ENCODE measurements around the gene ACTL8. TPM values are rescaled to one million over a fixed set of nuclear protein-coding genes. Genes with fewer than 3 reads are reported as not detected.
A peak's percentile ranks its signal among the peaks of the same experiment; 100 is the strongest.

Gene ACTL8
- total and polyA plus RNA-seq, 2 donors (not counting 1 experiment from before 2014, with no cell fraction given) = 0.15 TPM; not detected in 1

DNA sequence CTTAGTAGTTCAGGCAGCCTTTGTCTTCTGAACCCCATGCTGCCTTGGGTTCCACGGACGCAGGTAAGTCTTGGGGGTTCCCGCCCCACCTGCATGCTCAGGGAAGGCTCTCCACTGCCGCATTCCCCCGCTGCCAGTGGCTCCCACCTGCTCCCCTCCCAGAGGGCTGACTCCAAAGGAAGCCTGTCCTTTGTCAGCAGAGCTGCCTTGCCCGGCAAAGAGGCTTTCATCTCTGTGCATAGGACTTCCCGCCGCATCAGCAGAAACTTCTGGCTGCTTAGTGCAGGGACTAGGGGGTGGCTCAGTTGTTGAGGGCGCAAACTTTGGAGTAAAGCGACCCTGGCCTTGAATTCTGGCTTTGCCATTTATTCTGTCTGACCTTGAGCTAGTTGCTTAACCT lies 25.2 kb upstream of the ACTL8 start:
- no peak overlapping the region for H3K4me3 ChIP-seq (replicated peaks in 1 of 4; ENCODE audit: control extremely low read depth in 1 of 4, insufficient read depth in 1 of 4, low read depth in 3 of 4, low read length in 4 of 4)
- no peaks in the 10 kb centered on the region for H3K9me3 ChIP-seq (ENCODE audit: control insufficient read depth, insufficient read depth, low read depth, low read length)
- TF ChIP-seq, protein P1, sequence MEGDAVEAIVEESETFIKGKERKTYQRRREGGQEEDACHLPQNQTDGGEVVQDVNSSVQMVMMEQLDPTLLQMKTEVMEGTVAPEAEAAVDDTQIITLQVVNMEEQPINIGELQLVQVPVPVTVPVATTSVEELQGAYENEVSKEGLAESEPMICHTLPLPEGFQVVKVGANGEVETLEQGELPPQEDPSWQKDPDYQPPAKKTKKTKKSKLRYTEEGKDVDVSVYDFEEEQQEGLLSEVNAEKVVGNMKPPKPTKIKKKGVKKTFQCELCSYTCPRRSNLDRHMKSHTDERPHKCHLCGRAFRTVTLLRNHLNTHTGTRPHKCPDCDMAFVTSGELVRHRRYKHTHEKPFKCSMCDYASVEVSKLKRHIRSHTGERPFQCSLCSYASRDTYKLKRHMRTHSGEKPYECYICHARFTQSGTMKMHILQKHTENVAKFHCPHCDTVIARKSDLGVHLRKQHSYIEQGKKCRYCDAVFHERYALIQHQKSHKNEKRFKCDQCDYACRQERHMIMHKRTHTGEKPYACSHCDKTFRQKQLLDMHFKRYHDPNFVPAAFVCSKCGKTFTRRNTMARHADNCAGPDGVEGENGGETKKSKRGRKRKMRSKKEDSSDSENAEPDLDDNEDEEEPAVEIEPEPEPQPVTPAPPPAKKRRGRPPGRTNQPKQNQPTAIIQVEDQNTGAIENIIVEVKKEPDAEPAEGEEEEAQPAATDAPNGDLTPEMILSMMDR (conservative IDR thresholded peaks at IDR 0.05 in 1 of 2, IDR thresholded peaks at IDR 0.05 in 1 of 2; ENCODE audit: low read depth in 1 of 2, low read length in 2 of 2) = no peak
- no peak for TF ChIP-seq EZH2 (IDR thresholded peaks at IDR 0.05; ENCODE audit: low read length, missing control alignments)
- H3K4me2 ChIP-seq (ENCODE audit: extremely low read depth, insufficient read depth, low read length) = no peak overlapping the region
- H3K36me3 ChIP-seq (ENCODE audit: control insufficient read depth, insufficient read depth, low read length) = no peaks in the 10 kb centered on the region
- H3K27me3 ChIP-seq (ENCODE audit: control insufficient read depth, insufficient read depth, low read length) = no peaks in the 10 kb centered on the region
- H2AFZ ChIP-seq (ENCODE audit: low read length) = no peak overlapping the region
- DNase-seq (ENCODE audit: low read depth in 2 of 2) = no peak
- H3K4me1 ChIP-seq (ENCODE audit: control insufficient read depth, extremely low read depth, insufficient read depth, low read length) = no peaks in the 10 kb centered on the region
- H3K79me2 ChIP-seq (ENCODE audit: control insufficient read depth, insufficient read depth, low read length) = no peaks in the 10 kb centered on the region
- no peaks in the 10 kb centered on the region for H4K20me1 ChIP-seq (ENCODE audit: control insufficient read depth, extremely low read depth, insufficient read depth, low read length)
- no peak overlapping the region for H3K27ac ChIP-seq (ENCODE audit: insufficient read depth, low read length)
- H3K9ac ChIP-seq (ENCODE audit: insufficient read depth, low read length) = no peak overlapping the region

DNA sequence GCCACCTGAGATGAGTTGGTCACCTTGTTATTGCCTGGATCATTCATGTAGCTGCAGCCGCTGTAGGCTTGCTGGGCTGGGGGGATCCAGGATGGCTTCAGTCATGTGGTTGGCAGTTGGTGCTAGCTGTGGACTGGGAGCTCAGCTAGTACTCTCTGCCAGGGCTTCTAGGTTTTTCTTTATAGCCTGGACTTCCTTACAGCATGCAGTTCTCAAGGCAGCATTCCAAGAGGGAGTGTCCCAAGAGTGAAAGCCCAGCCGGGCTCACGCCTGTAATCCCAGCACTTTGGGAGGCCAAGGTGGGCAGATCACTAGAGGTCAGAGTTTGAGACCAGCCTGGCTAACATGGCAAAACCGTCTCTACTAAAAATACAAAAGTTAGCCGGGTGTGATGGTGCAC lies 23.7 kb upstream of the ACTL8 start:
- H3K27ac ChIP-seq (ENCODE audit: insufficient read depth, low read length) = no peak overlapping the region
- no peaks in the 10 kb centered on the region for H3K4me1 ChIP-seq (ENCODE audit: control insufficient read depth, extremely low read depth, insufficient read depth, low read length)
- no peaks in the 10 kb centered on the region for H4K20me1 ChIP-seq (ENCODE audit: control insufficient read depth, extremely low read depth, insufficient read depth, low read length)
- H3K4me2 ChIP-seq (ENCODE audit: extremely low read depth, insufficient read depth, low read length) = no peak overlapping the region
- H3K36me3 ChIP-seq (ENCODE audit: control insufficient read depth, insufficient read depth, low read length) = no peaks in the 10 kb centered on the region
- H3K27me3 ChIP-seq (ENCODE audit: control insufficient read depth, insufficient read depth, low read length) = no peaks in the 10 kb centered on the region
- H3K9ac ChIP-seq (ENCODE audit: insufficient read depth, low read length) = no peak overlapping the region
- H3K4me3 ChIP-seq (replicated peaks in 1 of 4; ENCODE audit: control extremely low read depth in 1 of 4, insufficient read depth in 1 of 4, low read depth in 3 of 4, low read length in 4 of 4) = no peak overlapping the region
- peak in 1 of 2 donors; percentile 3 for DNase-seq (ENCODE audit: low read depth in 2 of 2)
- no peaks in the 10 kb centered on the region for H3K79me2 ChIP-seq (ENCODE audit: control insufficient read depth, insufficient read depth, low read length)
- no peaks in the 10 kb centered on the region for H3K9me3 ChIP-seq (ENCODE audit: control insufficient read depth, insufficient read depth, low read depth, low read length)
- no peak overlapping the region for H2AFZ ChIP-seq (ENCODE audit: low read length)
- TF ChIP-seq, protein P1 (conservative IDR thresholded peaks at IDR 0.05 in 1 of 2, IDR thresholded peaks at IDR 0.05 in 1 of 2; ENCODE audit: low read depth in 1 of 2, low read length in 2 of 2) = no peak
- TF ChIP-seq EZH2 (IDR thresholded peaks at IDR 0.05; ENCODE audit: low read length, missing control alignments) = no peak

DNA sequence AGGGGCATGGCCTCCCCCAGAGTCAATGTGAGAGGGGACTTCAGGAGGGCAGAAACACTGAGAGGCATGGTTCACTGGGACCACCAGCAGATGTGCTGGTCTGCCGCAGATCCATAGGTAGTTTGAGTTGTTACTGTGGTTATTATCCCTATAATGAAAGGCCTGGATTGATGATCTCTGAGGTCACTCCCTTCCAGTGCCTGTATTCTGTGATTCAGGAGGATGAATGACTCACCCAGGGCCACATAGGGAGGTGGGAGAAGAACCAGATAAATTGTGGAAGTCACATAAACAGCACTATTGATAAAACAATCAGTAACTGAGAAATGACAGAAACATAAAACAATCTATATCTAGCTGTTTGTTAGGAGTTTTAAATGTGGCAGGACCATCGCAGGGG lies 22.7 kb upstream of the ACTL8 start:
- Histone ChIP-seq H3K4me2 (ENCODE audit: extremely low read depth, insufficient read depth, low read length) (no peak overlapping the region), H3K4me1 (ENCODE audit: control insufficient read depth, extremely low read depth, insufficient read depth, low read length) (no peaks in the 10 kb centered on the region), H3K4me3 (replicated peaks in 1 of 4; ENCODE audit: control extremely low read depth in 1 of 4, insufficient read depth in 1 of 4, low read depth in 3 of 4, low read length in 4 of 4) (no peak overlapping the region), H3K79me2 (ENCODE audit: control insufficient read depth, insufficient read depth, low read length) (no peaks in the 10 kb centered on the region), H3K9me3 (ENCODE audit: control insufficient read depth, insufficient read depth, low read depth, low read length) (no peaks in the 10 kb centered on the region), H3K36me3 (ENCODE audit: control insufficient read depth, insufficient read depth, low read length) (no peaks in the 10 kb centered on the region), H3K27ac (ENCODE audit: insufficient read depth, low read length) (no peak overlapping the region), H4K20me1 (ENCODE audit: control insufficient read depth, extremely low read depth, insufficient read depth, low read length) (no peaks in the 10 kb centered on the region), H3K27me3 (ENCODE audit: control insufficient read depth, insufficient read depth, low read length) (no peaks in the 10 kb centered on the region), H2AFZ (ENCODE audit: low read length) (no peak overlapping the region), H3K9ac (ENCODE audit: insufficient read depth, low read length) (no peak overlapping the region)
- TF ChIP-seq, protein P1 (conservative IDR thresholded peaks at IDR 0.05 in 1 of 2, IDR thresholded peaks at IDR 0.05 in 1 of 2; ENCODE audit: low read depth in 1 of 2, low read length in 2 of 2) = no peak
- no peak for TF ChIP-seq EZH2 (IDR thresholded peaks at IDR 0.05; ENCODE audit: low read length, missing control alignments)
- DNase-seq (ENCODE audit: low read depth in 2 of 2) = peak; percentile 24 to 78
